OCI-LY7 (cell line): Measurements from ENCODE around the gene KAZN.

Experiments used
- EZH2phosphoT487 ChIP-seq: fragments of 200-600 bp; sonication (generic); IDR thresholded peaks from 2 replicates; pipeline ENCODE4 v1.6.1; 2018; ENCODE audit warnings: low read depth, borderline replicate concordance, mild to moderate bottlenecking, mixed run types, antibody characterized with exemption, low read length, moderate library complexity, mixed read lengths
- TF ChIP-seq, protein P1 (sequence below): fragments of 200-600 bp; sonication (generic); conservative IDR thresholded peaks from 2 replicates; pipeline ENCODE4 v1.5.1; 2014; ENCODE audit warnings: mild to moderate bottlenecking, antibody characterized with exemption, low read length, moderate library complexity, mixed read lengths

DNA sequence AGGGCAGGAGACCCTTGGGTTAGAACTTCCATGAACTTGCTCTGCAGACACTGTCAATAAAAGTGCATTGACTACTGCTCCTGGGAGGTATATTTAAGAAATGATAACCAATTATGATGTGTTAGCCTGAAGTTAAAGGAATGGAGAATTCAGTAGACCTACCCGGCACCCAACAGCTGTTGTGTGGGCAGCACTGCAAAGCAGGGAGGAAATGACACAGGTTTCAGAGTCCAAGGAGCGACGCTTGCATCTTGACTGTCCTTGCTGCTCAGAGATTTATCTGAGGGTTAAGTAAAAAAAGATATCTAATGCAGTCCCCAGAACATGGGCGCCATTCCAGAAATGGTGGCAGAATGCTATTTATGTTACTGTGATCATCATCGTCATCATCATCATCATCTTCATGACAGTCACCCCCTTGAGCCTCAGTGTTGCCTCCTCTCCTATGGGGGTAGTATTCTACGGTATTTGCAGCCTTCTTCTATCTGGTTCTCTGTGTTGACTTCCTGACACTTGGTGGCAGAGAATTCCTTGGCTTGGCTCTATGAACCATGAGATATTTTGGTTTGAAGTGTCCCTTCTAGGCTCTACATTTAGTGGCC lies 225.9 kb downstream of the KAZN start:
- TF ChIP-seq, protein P1, sequence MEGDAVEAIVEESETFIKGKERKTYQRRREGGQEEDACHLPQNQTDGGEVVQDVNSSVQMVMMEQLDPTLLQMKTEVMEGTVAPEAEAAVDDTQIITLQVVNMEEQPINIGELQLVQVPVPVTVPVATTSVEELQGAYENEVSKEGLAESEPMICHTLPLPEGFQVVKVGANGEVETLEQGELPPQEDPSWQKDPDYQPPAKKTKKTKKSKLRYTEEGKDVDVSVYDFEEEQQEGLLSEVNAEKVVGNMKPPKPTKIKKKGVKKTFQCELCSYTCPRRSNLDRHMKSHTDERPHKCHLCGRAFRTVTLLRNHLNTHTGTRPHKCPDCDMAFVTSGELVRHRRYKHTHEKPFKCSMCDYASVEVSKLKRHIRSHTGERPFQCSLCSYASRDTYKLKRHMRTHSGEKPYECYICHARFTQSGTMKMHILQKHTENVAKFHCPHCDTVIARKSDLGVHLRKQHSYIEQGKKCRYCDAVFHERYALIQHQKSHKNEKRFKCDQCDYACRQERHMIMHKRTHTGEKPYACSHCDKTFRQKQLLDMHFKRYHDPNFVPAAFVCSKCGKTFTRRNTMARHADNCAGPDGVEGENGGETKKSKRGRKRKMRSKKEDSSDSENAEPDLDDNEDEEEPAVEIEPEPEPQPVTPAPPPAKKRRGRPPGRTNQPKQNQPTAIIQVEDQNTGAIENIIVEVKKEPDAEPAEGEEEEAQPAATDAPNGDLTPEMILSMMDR: no peak
- TF ChIP-seq EZH2phosphoT487: no peak
